A549 (cell line): Measurements from ENCODE around the gene PISD.

Experiments used
- GATA3 ChIP-seq: IDR thresholded peaks from 2 replicates; pipeline ENCODE4 v1.6.1; 2012; ENCODE audit warnings: borderline replicate concordance
- POLR2A ChIP-seq: IDR thresholded peaks from 2 replicates; pipeline ENCODE4 v1.6.1; 2012; ENCODE audit warnings: mild to moderate bottlenecking, low read length
- RAD21 ChIP-seq, 2 experiments: fragments of >200 bp in 1 of 2; sonication (Bioruptor Twin) in 1 of 2; formaldehyde crosslinking in 1 of 2; IDR thresholded peaks in 1 of 2; conservative IDR thresholded peaks in 1 of 2; 2 replicates in 1 of 2; 3 replicates in 1 of 2; pipeline ENCODE4 v1.6.1; 2012 to 2018; ENCODE audit warnings: inconsistent platforms in 1 of 2
- RCOR1 ChIP-seq: fragments of 150-350 bp; IDR thresholded peaks from 2 replicates; pipeline ENCODE4 v1.6.1; 2014; ENCODE audit warnings: antibody characterized with exemption, low read length, low read depth
- RFX5 ChIP-seq: fragments of 450-650 bp; IDR thresholded peaks from 2 replicates; pipeline ENCODE4 v1.7.1; 2014; ENCODE audit warnings: antibody characterized with exemption, mild to moderate bottlenecking, moderate library complexity
- SREBF2 ChIP-seq: fragments of 450-650 bp; IDR thresholded peaks from 2 replicates; pipeline ENCODE4 v1.6.1; 2014; ENCODE audit warnings: mild to moderate bottlenecking, moderate library complexity
- TF ChIP-seq, protein P1 (sequence below): fragments of >200 bp; sonication (Bioruptor Twin); formaldehyde crosslinking; IDR thresholded peaks from 3 replicates; pipeline ENCODE4 v1.5.1; 2016

- TF ChIP-seq RFX5 (no peak), RCOR1 (no peak), POLR2A (no peak), GATA3 (no peak), RAD21 (conservative IDR thresholded peaks at IDR 0.05 in 1 of 2, IDR thresholded peaks at IDR 0.05 in 1 of 2) (no peak), SREBF2 (no peak)
- TF ChIP-seq, protein P1, sequence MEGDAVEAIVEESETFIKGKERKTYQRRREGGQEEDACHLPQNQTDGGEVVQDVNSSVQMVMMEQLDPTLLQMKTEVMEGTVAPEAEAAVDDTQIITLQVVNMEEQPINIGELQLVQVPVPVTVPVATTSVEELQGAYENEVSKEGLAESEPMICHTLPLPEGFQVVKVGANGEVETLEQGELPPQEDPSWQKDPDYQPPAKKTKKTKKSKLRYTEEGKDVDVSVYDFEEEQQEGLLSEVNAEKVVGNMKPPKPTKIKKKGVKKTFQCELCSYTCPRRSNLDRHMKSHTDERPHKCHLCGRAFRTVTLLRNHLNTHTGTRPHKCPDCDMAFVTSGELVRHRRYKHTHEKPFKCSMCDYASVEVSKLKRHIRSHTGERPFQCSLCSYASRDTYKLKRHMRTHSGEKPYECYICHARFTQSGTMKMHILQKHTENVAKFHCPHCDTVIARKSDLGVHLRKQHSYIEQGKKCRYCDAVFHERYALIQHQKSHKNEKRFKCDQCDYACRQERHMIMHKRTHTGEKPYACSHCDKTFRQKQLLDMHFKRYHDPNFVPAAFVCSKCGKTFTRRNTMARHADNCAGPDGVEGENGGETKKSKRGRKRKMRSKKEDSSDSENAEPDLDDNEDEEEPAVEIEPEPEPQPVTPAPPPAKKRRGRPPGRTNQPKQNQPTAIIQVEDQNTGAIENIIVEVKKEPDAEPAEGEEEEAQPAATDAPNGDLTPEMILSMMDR, result no peak
Observed at GRCh38 chr22:31615940-31616314, 46.1 kb downstream of the PISD start.
